C4-2B (cell line): ENCODE results near the gene MFNG.

Source experiments
- ZFX ChIP-seq: fragments of 450-650 bp; IDR thresholded peaks from 2 replicates; pipeline ENCODE4 v1.6.1; 2017
- TF ChIP-seq, protein P1 (sequence below): fragments of 450-650 bp; conservative IDR thresholded peaks from 2 replicates; pipeline ENCODE4 v1.5.1; 2017; ENCODE audit warnings: mild to moderate bottlenecking

DNA sequence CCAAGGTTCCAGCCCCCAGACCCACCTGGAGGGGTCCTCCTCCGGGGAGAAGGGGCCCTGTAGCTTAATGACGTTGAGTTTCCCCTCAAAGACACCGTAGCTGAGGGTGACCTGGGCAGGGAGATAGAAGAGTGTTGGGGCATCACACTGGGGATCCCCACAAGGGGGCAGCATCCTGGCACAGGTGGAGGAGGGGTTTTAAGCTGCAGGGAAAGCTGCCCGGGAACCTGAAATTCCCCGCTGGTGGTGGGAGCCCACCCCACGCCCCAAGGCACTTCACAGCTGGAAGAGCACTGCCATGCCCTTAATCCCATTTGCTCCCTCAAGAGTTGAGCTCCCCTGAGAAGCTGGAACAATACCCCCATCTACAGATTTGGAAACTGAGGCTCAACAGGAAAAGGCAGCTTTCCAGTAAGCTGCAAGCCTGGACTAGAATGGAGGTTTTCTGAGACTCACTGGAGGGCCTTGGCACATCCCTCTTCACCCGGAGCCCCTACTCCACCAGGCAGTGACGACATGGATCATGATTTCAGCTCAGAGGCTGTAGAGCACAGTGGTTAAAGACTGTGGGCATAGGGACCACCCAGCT is 13.7 kb downstream of the MFNG start:
- TF ChIP-seq, protein P1, sequence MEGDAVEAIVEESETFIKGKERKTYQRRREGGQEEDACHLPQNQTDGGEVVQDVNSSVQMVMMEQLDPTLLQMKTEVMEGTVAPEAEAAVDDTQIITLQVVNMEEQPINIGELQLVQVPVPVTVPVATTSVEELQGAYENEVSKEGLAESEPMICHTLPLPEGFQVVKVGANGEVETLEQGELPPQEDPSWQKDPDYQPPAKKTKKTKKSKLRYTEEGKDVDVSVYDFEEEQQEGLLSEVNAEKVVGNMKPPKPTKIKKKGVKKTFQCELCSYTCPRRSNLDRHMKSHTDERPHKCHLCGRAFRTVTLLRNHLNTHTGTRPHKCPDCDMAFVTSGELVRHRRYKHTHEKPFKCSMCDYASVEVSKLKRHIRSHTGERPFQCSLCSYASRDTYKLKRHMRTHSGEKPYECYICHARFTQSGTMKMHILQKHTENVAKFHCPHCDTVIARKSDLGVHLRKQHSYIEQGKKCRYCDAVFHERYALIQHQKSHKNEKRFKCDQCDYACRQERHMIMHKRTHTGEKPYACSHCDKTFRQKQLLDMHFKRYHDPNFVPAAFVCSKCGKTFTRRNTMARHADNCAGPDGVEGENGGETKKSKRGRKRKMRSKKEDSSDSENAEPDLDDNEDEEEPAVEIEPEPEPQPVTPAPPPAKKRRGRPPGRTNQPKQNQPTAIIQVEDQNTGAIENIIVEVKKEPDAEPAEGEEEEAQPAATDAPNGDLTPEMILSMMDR = no peak; the same call in 1 of the 2 replicates
- no peak for TF ChIP-seq ZFX
